Tibial nerve (tissue), 4 donors: ENCODE results near the gene KARS1. TPM values are rescaled to one million over a fixed set of nuclear protein-coding genes. Genes with fewer than 3 reads are reported as not detected.

ENCODE experiments used
- DNase-seq, 2 donors: peaks; one replicate each; pipeline ENCODE4 v3.0.0-alpha.2; 2019; ENCODE audit warnings: low spot score in 2 of 2
- H3K27ac ChIP-seq, 4 donors: fragments of 200-600 bp; sonication (generic) in 3 of 4; one replicate each; pipeline ENCODE4 v1.5.1; 2017 to 2019; ENCODE audit warnings: mild to moderate bottlenecking in 1 of 4
- H3K27me3 ChIP-seq, 2 donors: fragments of 200-600 bp; sonication (generic) in 1 of 2; one replicate each; pipeline versions ENCODE4 v1.5.1 to v1.6.0; 2017 to 2019
- H3K36me3 ChIP-seq, 3 donors: fragments of 200-600 bp; sonication (generic); one replicate each; pipeline ENCODE4 v1.5.1; 2018 to 2019
- H3K4me1 ChIP-seq, 4 donors: fragments of 200-600 bp; sonication (generic) in 3 of 4; one replicate each; pipeline ENCODE4 v1.5.1; 2017 to 2019
- H3K4me3 ChIP-seq, 4 donors: fragments of 200-600 bp; sonication (generic) in 3 of 4; one replicate each; pipeline ENCODE4 v1.5.1; 2017 to 2019; ENCODE audit warnings: mild to moderate bottlenecking in 1 of 4, moderate library complexity in 1 of 4
- H3K9me3 ChIP-seq, 4 donors: fragments of 200-600 bp; sonication (generic) in 3 of 4; one replicate each; pipeline ENCODE4 v1.5.1; 2017 to 2019
- CTCF ChIP-seq, 5 experiments: fragments of 200-600 bp in 3 of 5; fragments of 450-650 bp in 2 of 5; sonication (generic) in 3 of 5; IDR thresholded peaks; one replicate each; pipeline ENCODE4 v1.5.1; 2016 to 2019; ENCODE audit warnings: antibody characterized with exemption in 5 of 5, mild to moderate bottlenecking in 3 of 5, moderate library complexity in 2 of 5
- EP300 ChIP-seq, 2 donors: sonication (generic); formaldehyde crosslinking; IDR thresholded peaks; one replicate each; pipeline ENCODE4 v1.6.1; 2017; ENCODE audit warnings: antibody characterized with exemption in 2 of 2, mild to moderate bottlenecking in 1 of 2
- POLR2A ChIP-seq, 2 donors: fragments of 450-650 bp; IDR thresholded peaks; one replicate each; pipeline ENCODE4 v1.6.1; 2017; ENCODE audit warnings: antibody characterized with exemption in 2 of 2, mild to moderate bottlenecking in 2 of 2, moderate library complexity in 2 of 2
- WGBS, 2 donors: methylation state at CpG; one replicate each; pipeline ENCODE4 v1.1.5; 2018; 5-methylcytosine and 5-hydroxymethylcytosine counted together
- total RNA-seq, 4 donors: library from RNA; depleted of rRNA; stranded (reverse); fragments of >200 nt; gene quantifications; one replicate each; pipeline ENCODE4 v1.1.0, GENCODE V29; 2016

The KARS1 gene
- total RNA-seq, 4 donors from 2014 or later, result 75.5 to 104 (median 93.5) TPM

GRCh38 chr16:75628351-75628750, 19.1 kb downstream of the KARS1 start:
- no peak overlapping the region for H3K27ac ChIP-seq
- WGBS, 2 donors, result 85 to 93% methylated on average over 4 of the region's 4 CpGs
- no peaks in the 10 kb centered on the region for H3K4me1 ChIP-seq
- TF ChIP-seq EP300 (IDR thresholded peaks at IDR 0.05) (no peak), CTCF (IDR thresholded peaks at IDR 0.05) (no peak), POLR2A (IDR thresholded peaks at IDR 0.05) (no peak)
- no peaks in the 10 kb centered on the region for H3K27me3 ChIP-seq
- no peaks in the 10 kb centered on the region for H3K9me3 ChIP-seq
- peaks cover 4 to 83% (median 27%) of the 10 kb centered on the region in 3 donors for H3K36me3 ChIP-seq
- H3K4me3 ChIP-seq, result no peak overlapping the region
- no peak for DNase-seq

- Histone ChIP-seq H3K27me3 (no peaks in the 10 kb centered on the region), H3K36me3 (peaks cover 4 to 78% (median 27%) of the 10 kb centered on the region in 3 donors), H3K9me3 (no peaks in the 10 kb centered on the region), H3K4me3 (no peak overlapping the region), H3K27ac (no peak overlapping the region), H3K4me1 (no peaks in the 10 kb centered on the region)
- 54 to 62% methylated on average over 3 of the region's 3 CpGs for WGBS, 2 donors
- no peak for DNase-seq
- TF ChIP-seq CTCF (IDR thresholded peaks at IDR 0.05), result no peak
- TF ChIP-seq EP300 (IDR thresholded peaks at IDR 0.05), result no peak
- TF ChIP-seq POLR2A (IDR thresholded peaks at IDR 0.05), result no peak
Observed at GRCh38 chr16:75627851-75628250, 19.6 kb downstream of the KARS1 start.

- H3K27me3 ChIP-seq, result no peaks in the 10 kb centered on the region
- peaks cover 4 to 68% (median 25%) of the 10 kb centered on the region in 3 donors for H3K36me3 ChIP-seq
- H3K4me3 ChIP-seq, result no peak overlapping the region
- 88 to 91% methylated on average over 4 of the region's 4 CpGs for WGBS, 2 donors
- no peaks in the 10 kb centered on the region for H3K9me3 ChIP-seq
- no peak for TF ChIP-seq CTCF (IDR thresholded peaks at IDR 0.05)
- TF ChIP-seq POLR2A (IDR thresholded peaks at IDR 0.05), result no peak
- TF ChIP-seq EP300 (IDR thresholded peaks at IDR 0.05), result no peak
- no peak for DNase-seq
- H3K4me1 ChIP-seq, result peaks cover 0 to 8% (median 7%) of the 10 kb centered on the region in 4 donors
- H3K27ac ChIP-seq, result no peak overlapping the region
Observed at GRCh38 chr16:75626806-75627205, 20.7 kb downstream of the KARS1 start.

GRCh38 chr16:75624921-75625334, 22.5 kb downstream of the KARS1 start:
- H3K9me3 ChIP-seq, result no peaks in the 10 kb centered on the region
- WGBS, 2 donors, result 81 to 93% methylated on average over 4 of the region's 4 CpGs
- H3K27ac ChIP-seq, result no peak overlapping the region
- H3K36me3 ChIP-seq, result peaks cover 0 to 54% (median 9%) of the 10 kb centered on the region in 3 donors
- no peak overlapping the region for H3K4me3 ChIP-seq
- H3K4me1 ChIP-seq, result peaks cover 0 to 26% (median 14%) of the 10 kb centered on the region in 4 donors
- H3K27me3 ChIP-seq, result no peaks in the 10 kb centered on the region
- DNase-seq, result no peak
- no peak for TF ChIP-seq POLR2A (IDR thresholded peaks at IDR 0.05)
- no peak for TF ChIP-seq CTCF (IDR thresholded peaks at IDR 0.05)
- TF ChIP-seq EP300 (IDR thresholded peaks at IDR 0.05), result no peak

- WGBS, 2 donors, result 0 to 1% methylated on average over 48 to 59 of the region's 62 CpGs
- TF ChIP-seq EP300 (IDR thresholded peaks at IDR 0.05) (peak; percentile 85 to 96), CTCF (IDR thresholded peaks at IDR 0.05) (peak in 1 of 5 experiments; percentile 23), POLR2A (IDR thresholded peaks at IDR 0.05) (peak; percentile 61 to 85)
- peaks cover 0 to 53% (median 0%) of the 10 kb centered on the region in 3 donors for H3K36me3 ChIP-seq
- H3K27me3 ChIP-seq, result no peaks in the 10 kb centered on the region
- H3K4me1 ChIP-seq, result peaks cover 0 to 26% (median 14%) of the 10 kb centered on the region in 4 donors
- peak within 1 kb of the TSS; percentile 83 to 96 (median 94) for H3K27ac ChIP-seq
- H3K4me3 ChIP-seq, result peak within 1 kb of the TSS; percentile 67 to 84 (median 78)
- DNase-seq, result peak; percentile 94 to 96
- no peaks in the 10 kb centered on the region for H3K9me3 ChIP-seq
Observed at GRCh38 chr16:75622761-75623605, 24.5 kb downstream of the KARS1 start, which contains the start of gene ADAT1. TSS of gene ADAT1 (minus strand) at chr16:75623281. CDS start at chr16:75620799, 2,482 bp downstream.
